ENCODE results near the gene TMEM164.

The TMEM164 gene

GRCh38 chrX:110049096-110049495 is 46.2 kb downstream of the TMEM164 start:
- DNase-seq (ENCODE audit: low spot score): no peak
- no peak for TF ChIP-seq CTCF (IDR thresholded peaks at IDR 0.05)
- H3K27ac ChIP-seq: no peak overlapping the region
- no peak overlapping the region for H3K4me3 ChIP-seq

- H3K4me3 ChIP-seq: no peak overlapping the region
- DNase-seq (ENCODE audit: low spot score): no peak
- no peak overlapping the region for H3K27ac ChIP-seq
- TF ChIP-seq CTCF (IDR thresholded peaks at IDR 0.05): no peak
These were observed 47.5 kb downstream of the TMEM164 start for GRCh38 chrX:110050386-110050785.

- TF ChIP-seq CTCF (IDR thresholded peaks at IDR 0.05): no peak
- no peak overlapping the region for H3K4me3 ChIP-seq
- no peak for DNase-seq (ENCODE audit: low spot score)
- H3K27ac ChIP-seq: no peak overlapping the region
These were observed 48.0 kb downstream of the TMEM164 start for GRCh38 chrX:110050901-110051300.

- no peak overlapping the region for H3K4me3 ChIP-seq
- no peak for TF ChIP-seq CTCF (IDR thresholded peaks at IDR 0.05)
- DNase-seq (ENCODE audit: low spot score): no peak
- H3K27ac ChIP-seq: no peak overlapping the region
These were observed 48.6 kb downstream of the TMEM164 start for GRCh38 chrX:110051559-110051958.

- no peak overlapping the region for H3K27ac ChIP-seq
- TF ChIP-seq CTCF (IDR thresholded peaks at IDR 0.05): no peak
- DNase-seq (ENCODE audit: low spot score): no peak
- H3K4me3 ChIP-seq: no peak overlapping the region
These were observed 49.4 kb downstream of the TMEM164 start for GRCh38 chrX:110052303-110052702.

- DNase-seq (ENCODE audit: low spot score): no peak
- TF ChIP-seq CTCF (IDR thresholded peaks at IDR 0.05): no peak
- H3K4me3 ChIP-seq: no peak overlapping the region
- H3K27ac ChIP-seq: no peak overlapping the region
These were observed 50.5 kb downstream of the TMEM164 start for GRCh38 chrX:110053453-110053852.

- DNase-seq (ENCODE audit: low spot score): no peak
- no peak overlapping the region for H3K27ac ChIP-seq
- no peak for TF ChIP-seq CTCF (IDR thresholded peaks at IDR 0.05)
- H3K4me3 ChIP-seq: no peak overlapping the region
These were observed 52.7 kb downstream of the TMEM164 start for GRCh38 chrX:110055616-110056015.

All from coronary artery (tissue), 2 donors.